HFFc6 (cell line): ENCODE results near the gene ZCCHC14. TPM values are rescaled to one million over a fixed set of nuclear protein-coding genes. Genes with fewer than 3 reads are reported as not detected.
"Not testable (repeated sequence)": the region's sequence is repeated elsewhere in the genome, so short reads cannot be mapped to it uniquely, and the experiment has no call there.

ENCODE experiments used
- DNase-seq: peaks from one replicate; pipeline ENCODE4 v3.0.0-alpha.2; 2018
- H3K27ac Mint-ChIP-seq: 2 replicates; pipeline ENCODE4 v1.8.0; 2020; ENCODE audit warnings: mild to moderate bottlenecking, mixed read lengths
- H3K27me3 Mint-ChIP-seq: 2 replicates; pipeline ENCODE4 v1.8.0; 2021; ENCODE audit warnings: mild to moderate bottlenecking, moderate library complexity, mixed read lengths; ENCODE audit not compliant: insufficient read depth
- H3K36me3 Mint-ChIP-seq: 2 replicates; pipeline ENCODE4 v1.8.0; 2021; ENCODE audit warnings: low read depth, mixed read lengths
- H3K4me1 Mint-ChIP-seq: 2 replicates; pipeline ENCODE4 v1.8.0; 2020; ENCODE audit warnings: low read depth, mixed read lengths
- H3K4me3 Mint-ChIP-seq: 2 replicates; pipeline ENCODE4 v1.8.0; 2020; ENCODE audit warnings: mild to moderate bottlenecking, moderate library complexity, mixed read lengths
- H3K9me3 Mint-ChIP-seq: 2 replicates; pipeline ENCODE4 v1.8.0; 2020; ENCODE audit warnings: mild to moderate bottlenecking, mixed read lengths
- total RNA-seq, 6 experiments: library from RNA; stranded (reverse); fragmentation: NEBNext Ultra II Directional; extraction: Animal tissue kit (Norgen Biotek cat#: 25700); gene quantifications; 2 replicates in 1 of 6; 3 replicates in 5 of 6; pipeline ENCODE4 v1.2.3, GENCODE V29; 2021
- TF ChIP-seq, protein P1 (sequence below): fragments of 200-600 bp; sonication (generic); IDR thresholded peaks from 2 replicates; pipeline ENCODE4 v1.5.0; 2021; ENCODE audit warnings: antibody characterized with exemption, mild to moderate bottlenecking

The ZCCHC14 gene
- total RNA-seq, 6 experiments from 2014 or later = 10.6 to 13.7 (median 13.3) TPM

DNA sequence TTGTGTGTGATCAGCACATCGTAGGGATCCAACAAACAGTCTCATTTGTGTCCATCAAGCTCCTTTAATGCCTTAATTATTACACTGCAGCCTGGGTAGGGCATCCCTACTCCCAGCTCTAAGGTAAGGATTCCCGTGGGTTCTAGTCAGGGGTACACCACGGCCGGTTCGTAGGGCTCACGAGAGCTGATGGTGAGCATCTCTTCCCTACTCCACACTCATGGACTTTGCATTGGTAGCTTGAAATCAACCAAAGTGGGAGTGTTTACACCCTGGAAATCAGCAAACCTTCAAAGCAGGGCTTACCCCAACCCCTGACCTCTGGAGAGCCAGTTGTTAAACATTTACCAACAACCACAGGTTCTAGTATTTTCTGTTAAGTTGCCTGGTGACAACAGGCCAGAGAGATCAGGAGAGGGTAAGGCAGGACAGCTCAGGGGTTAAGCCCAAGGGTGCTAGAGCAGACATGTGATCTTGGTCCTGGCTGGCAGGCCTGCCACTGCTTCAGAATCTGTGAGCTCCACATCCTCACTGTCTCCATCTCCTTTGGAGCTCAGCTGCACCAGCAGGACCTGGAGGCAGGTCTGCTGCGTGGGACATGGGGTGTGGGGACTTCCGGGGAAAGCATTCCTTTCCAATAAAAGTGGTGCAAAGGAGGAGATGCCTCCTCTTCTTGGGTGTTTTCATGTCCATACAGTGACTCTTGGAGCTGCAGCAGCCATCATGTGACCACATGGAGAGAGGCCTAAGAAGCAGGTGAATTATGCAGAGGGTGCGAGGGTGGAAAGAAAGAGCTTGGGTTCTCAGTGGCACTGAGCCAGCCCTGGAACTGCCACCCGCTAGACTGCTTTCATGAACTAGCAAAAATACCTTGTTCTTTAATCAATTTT lies 36.1 kb upstream of the ZCCHC14 start:
- TF ChIP-seq, protein P1, sequence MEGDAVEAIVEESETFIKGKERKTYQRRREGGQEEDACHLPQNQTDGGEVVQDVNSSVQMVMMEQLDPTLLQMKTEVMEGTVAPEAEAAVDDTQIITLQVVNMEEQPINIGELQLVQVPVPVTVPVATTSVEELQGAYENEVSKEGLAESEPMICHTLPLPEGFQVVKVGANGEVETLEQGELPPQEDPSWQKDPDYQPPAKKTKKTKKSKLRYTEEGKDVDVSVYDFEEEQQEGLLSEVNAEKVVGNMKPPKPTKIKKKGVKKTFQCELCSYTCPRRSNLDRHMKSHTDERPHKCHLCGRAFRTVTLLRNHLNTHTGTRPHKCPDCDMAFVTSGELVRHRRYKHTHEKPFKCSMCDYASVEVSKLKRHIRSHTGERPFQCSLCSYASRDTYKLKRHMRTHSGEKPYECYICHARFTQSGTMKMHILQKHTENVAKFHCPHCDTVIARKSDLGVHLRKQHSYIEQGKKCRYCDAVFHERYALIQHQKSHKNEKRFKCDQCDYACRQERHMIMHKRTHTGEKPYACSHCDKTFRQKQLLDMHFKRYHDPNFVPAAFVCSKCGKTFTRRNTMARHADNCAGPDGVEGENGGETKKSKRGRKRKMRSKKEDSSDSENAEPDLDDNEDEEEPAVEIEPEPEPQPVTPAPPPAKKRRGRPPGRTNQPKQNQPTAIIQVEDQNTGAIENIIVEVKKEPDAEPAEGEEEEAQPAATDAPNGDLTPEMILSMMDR = no peak
- H3K27ac Mint-ChIP-seq = no peak overlapping the region
- peaks cover 26% of the 10 kb centered on the region for H3K36me3 Mint-ChIP-seq
- no peaks in the 10 kb centered on the region for H3K4me1 Mint-ChIP-seq
- no peak overlapping the region for H3K4me3 Mint-ChIP-seq
- no peak for DNase-seq
- peaks cover 29% of the 10 kb centered on the region for H3K27me3 Mint-ChIP-seq
- H3K9me3 Mint-ChIP-seq = peaks cover 38% of the 10 kb centered on the region

DNA sequence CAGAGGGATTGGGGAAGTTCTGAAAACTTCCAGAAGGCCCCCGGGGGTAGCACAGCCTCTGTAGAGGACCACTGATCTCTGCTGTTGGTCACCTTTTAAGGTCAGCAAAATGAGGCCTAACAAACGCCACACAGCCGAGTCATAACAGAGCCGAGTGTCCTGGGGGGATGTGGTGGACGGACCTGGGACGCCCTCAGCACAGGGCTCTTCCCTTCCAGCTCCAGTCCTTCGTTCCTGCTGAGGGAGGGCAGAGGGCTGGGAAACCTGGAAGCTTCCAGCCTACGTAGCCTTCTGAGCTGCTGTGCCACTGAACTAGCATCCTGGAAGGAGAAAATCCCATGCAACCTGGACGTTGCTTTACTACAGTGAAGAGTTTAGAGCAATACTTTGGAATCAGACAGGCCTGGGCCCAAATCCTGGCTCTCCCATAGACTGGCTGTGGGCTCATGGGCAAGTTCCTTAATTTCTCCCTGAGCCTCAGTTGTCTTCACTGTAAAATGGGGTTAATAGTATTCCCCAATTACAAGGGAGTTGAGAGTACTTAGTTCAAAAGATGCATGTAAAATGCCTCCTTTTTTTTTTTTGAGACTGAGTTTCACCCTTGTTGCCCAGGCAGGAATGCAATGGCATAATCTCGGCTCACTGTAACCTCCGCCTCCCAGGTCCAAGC lies 34.4 kb upstream of the ZCCHC14 start:
- Mint-ChIP-seq H3K27me3 (peaks cover 18% of the 10 kb centered on the region), H3K36me3 (peaks cover 18% of the 10 kb centered on the region)

DNA sequence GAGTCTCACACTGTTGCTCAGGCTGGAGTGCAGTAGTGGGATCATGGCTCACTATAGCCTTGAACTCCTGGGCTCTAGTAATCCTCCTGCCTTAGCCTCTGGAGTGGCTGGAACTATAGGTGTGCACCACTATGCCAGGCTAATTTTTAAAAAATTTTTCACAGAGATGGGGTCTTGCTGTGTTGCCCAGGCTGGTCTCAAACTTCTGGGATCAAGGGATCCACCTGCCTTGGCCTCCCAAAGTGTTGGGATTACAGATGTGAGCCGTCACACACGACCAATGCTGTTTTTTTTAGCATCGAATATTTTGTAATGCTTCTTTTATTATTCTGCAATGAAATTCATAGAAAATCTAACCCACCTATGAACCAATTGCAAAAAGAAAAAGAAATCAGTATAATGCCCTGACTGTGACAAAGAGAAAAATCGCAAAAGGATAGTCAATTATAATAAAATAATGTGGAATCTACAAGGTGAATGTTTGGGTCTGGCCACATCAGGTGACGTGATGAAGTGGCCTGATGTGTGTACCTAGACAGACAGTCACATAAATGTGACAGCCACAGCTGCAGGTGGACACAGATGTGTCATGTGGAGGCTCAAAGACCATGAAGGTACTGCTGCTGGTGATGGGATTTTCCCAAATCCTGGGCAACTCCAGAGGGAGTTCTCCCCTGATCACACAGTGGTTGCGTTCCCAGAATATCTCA lies 33.6 kb upstream of the ZCCHC14 start:
- Mint-ChIP-seq H3K4me3 (no peak overlapping the region), H3K27me3 (peaks cover 21% of the 10 kb centered on the region), H3K36me3 (peaks cover 18% of the 10 kb centered on the region), H3K27ac (no peak overlapping the region), H3K4me1 (no peaks in the 10 kb centered on the region), H3K9me3 (peaks cover 22% of the 10 kb centered on the region)
- TF ChIP-seq, protein P1 = no peak
- no peak for DNase-seq

More for the DNA sequence above, 34.4 kb upstream of the ZCCHC14 start:
- TF ChIP-seq, protein P1 = no peak
- DNase-seq = no peak
- Mint-ChIP-seq H3K4me3 (no peak overlapping the region), H3K27ac (no peak overlapping the region), H3K4me1 (no peaks in the 10 kb centered on the region), H3K9me3 (peaks cover 22% of the 10 kb centered on the region)

DNA sequence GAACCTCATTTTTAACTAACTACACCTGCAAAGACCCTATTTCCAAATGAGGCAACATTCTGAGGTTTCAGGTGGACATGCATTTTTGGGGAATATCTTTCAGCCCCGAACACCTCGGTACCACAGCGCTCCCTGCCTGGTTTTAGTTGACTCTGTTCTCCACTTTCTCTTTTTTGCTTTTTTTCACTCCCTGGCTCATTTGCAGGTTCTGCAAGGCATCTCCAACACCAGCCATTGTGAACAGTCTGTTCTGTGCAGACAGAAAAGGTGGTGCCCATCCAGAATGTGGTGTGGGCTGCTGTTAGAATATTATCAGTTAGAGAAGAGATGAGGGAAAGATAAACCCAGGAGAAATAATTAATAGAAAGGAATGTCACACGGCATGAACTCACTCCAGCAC lies 32.5 kb upstream of the ZCCHC14 start:
- Mint-ChIP-seq H3K27me3 (peaks cover 23% of the 10 kb centered on the region), H3K4me3 (no peak overlapping the region), H3K4me1 (no peaks in the 10 kb centered on the region), H3K27ac (no peak overlapping the region), H3K9me3 (peaks cover 15% of the 10 kb centered on the region), H3K36me3 (peaks cover 13% of the 10 kb centered on the region)
- no peak for DNase-seq
- TF ChIP-seq, protein P1 = no peak

DNA sequence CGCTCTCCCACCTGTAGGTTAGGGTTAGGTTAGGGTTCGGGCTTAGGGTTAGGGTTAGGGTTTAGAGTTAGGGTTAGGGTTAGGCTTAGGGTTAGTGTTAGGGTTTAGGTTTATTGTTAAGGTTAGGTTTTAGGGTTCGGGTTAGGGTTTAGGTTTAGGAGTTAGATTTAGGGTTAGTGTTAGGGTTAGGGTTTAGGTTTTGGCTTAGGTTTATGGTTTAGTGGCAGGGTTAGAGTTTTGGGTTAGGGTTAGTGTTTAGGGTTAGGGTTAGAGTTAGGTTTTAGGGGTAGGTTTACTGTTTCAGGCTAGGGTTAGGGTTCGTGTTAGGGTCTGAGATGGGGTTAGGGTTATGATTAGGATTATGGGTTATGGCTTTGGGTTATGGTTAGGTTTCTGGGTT lies 31.6 kb upstream of the ZCCHC14 start:
- Mint-ChIP-seq H3K4me3 (no peak overlapping the region), H3K27me3 (peaks cover 23% of the 10 kb centered on the region), H3K36me3 (peaks cover 4% of the 10 kb centered on the region), H3K27ac (no peak overlapping the region), H3K4me1 (peaks cover 1% of the 10 kb centered on the region), H3K9me3 (peaks cover 5% of the 10 kb centered on the region)
- TF ChIP-seq, protein P1 = no peak
- no peak for DNase-seq

DNA sequence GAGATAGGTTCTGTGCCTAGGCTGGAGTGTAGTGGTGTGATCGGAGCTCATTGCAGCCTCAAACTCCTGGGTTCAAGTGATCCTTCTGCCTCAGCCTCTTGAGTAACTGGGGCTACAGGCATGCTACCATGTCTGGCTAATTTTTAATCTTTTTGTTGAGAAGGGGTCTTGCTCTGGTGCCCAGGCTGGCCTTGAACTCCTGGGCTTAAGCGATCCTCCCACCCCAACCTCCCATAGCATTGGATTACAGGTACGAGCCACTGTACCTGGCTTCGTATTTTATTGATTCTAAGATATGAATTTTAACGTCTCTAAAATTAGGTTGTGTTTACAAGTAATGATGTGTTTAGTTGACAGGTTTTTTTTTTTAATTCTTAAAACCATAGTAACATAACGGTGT lies 30.8 kb upstream of the ZCCHC14 start:
- not testable (repeated sequence) for H3K4me3 Mint-ChIP-seq, H3K9me3 Mint-ChIP-seq, H3K27ac Mint-ChIP-seq, H3K4me1 Mint-ChIP-seq, DNase-seq, H3K36me3 Mint-ChIP-seq
- H3K27me3 Mint-ChIP-seq = peaks cover 23% of the 10 kb centered on the region

DNA sequence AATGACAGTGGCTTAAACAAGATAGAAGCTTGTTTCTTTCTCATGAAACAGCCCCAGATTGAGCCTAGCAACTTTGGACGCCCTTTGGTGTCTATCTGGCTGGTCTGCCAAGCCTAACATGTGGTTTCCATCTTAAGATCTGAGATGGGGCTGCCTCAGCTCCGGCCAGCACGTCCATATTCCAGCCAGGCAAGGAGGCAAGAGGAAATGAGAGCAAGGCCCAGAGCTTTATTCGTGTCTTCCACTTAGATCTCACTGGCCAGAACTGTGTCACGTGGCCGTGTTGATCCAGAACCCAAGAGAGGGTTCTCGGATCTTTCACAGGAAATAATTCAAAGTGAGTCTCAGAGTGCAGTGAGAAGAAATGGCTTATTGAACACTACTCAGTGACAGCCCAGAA lies 28.9 kb upstream of the ZCCHC14 start:
- not testable (repeated sequence) for H3K9me3 Mint-ChIP-seq, DNase-seq, H3K27ac Mint-ChIP-seq, H3K4me3 Mint-ChIP-seq, H3K36me3 Mint-ChIP-seq
- Mint-ChIP-seq H3K27me3 (peaks cover 15% of the 10 kb centered on the region), H3K4me1 (peaks cover 20% of the 10 kb centered on the region)

DNA sequence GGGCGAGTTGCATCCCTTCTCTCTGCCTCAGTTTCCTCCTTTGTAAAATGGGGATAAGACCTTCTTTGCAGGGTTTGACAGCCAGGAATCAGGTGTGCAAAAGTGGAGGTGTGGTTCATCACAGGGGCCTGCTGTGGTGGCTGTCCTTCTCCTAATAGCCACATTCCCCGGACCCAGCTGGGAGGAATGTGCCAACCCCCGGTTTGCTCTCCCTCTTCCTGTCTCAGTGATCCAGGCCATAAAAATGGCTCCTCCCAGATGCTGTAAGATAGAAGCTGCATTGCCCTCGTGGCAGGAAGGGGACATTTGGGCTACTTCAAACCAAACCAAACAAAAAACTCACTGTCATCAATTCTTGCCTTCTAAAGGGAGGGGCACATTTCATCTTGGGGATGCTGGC lies 26.3 kb upstream of the ZCCHC14 start:
- peak overlapping the region; percentile 55 for H3K27ac Mint-ChIP-seq

More for the DNA sequence above, 26.3 kb upstream of the ZCCHC14 start:
- not testable (repeated sequence) for H3K36me3 Mint-ChIP-seq, H3K27me3 Mint-ChIP-seq, DNase-seq, H3K9me3 Mint-ChIP-seq, H3K4me3 Mint-ChIP-seq
- peaks cover 20% of the 10 kb centered on the region for H3K4me1 Mint-ChIP-seq
